Psoas muscle (tissue), 8 donors: ENCODE results near the gene UBAC2. TPM values are rescaled to one million over a fixed set of nuclear protein-coding genes. Genes with fewer than 3 reads are reported as not detected.

Experiments used
- ATAC-seq, 4 donors: fragments of 200-7000 bp; cut with Tn5 transposase; one replicate each; pipeline ENCODE4 v1.9.1; 2020; ENCODE audit warnings: moderate library complexity in 3 of 4, mild to moderate bottlenecking in 2 of 4
- DNase-seq, 2 donors: peaks; one replicate each; pipeline ENCODE4 v3.0.0-alpha.2; 2020
- H3K27ac ChIP-seq: fragments of 200-600 bp; one replicate; pipeline ENCODE4 v1.8.0; 2022
- H3K27me3 ChIP-seq, 3 donors: fragments of 200-600 bp in 1 of 3; one replicate each; pipeline versions ENCODE4 v1.6.1 to v1.8.0; 2013 to 2022; ENCODE audit warnings: low read length in 2 of 3, mild to moderate bottlenecking in 2 of 3, moderate library complexity in 1 of 3; ENCODE audit not compliant: insufficient read depth in 3 of 3
- H3K36me3 ChIP-seq, 2 donors: fragments of 200-600 bp in 1 of 2; one replicate each; pipeline versions ENCODE4 v1.6.1 to v1.8.0; 2013 to 2022; ENCODE audit warnings: low read depth in 1 of 2, mild to moderate bottlenecking in 1 of 2, moderate library complexity in 1 of 2; ENCODE audit not compliant: insufficient read depth in 1 of 2
- H3K4me1 ChIP-seq: fragments of 200-600 bp; one replicate; pipeline ENCODE4 v1.8.0; 2022
- H3K4me3 ChIP-seq: fragments of 200-600 bp; one replicate; pipeline ENCODE4 v1.8.0; 2022; ENCODE audit warnings: mild to moderate bottlenecking
- H3K9me3 ChIP-seq: fragments of 200-600 bp; one replicate; pipeline ENCODE4 v1.8.0; 2022
- CTCF ChIP-seq: fragments of 200-600 bp; IDR thresholded peaks from one replicate; pipeline ENCODE4 v1.8.0; 2022; ENCODE audit warnings: antibody characterized with exemption
- WGBS, 3 donors: extraction: QIAGEN DNeasy Blood & Tissue Kit; methylation state at CpG; one replicate each; pipeline versions ENCODE4 v1.1.6 to v1.1.7; 2013; 5-methylcytosine and 5-hydroxymethylcytosine counted together
- intact Hi-C, 2 donors: fragments of 100-400 bp; cut with DNase I; formaldehyde crosslinking; loops; one replicate each; pipeline versions ENCODE4 v1.11.0 to v1.14.2; 2022
- polyA plus RNA-seq, 3 donors: library from polyadenylated mRNA; stranded (reverse); fragments of 200-250 nt; gene quantifications; one replicate each; pipeline ENCODE4 v1.2.3, GENCODE V29; 2013
- total RNA-seq, 4 donors: library from RNA; stranded (reverse); fragmentation: NEBNext Ultra II Directional in 2 of 4; extraction: Animal tissue kit (Norgen Biotek cat#: 25700) in 2 of 4; gene quantifications; one replicate each; pipeline versions ENCODE4 v1.2.1 to v1.2.4, GENCODE V29; 2021 to 2023
- donor health status: healthy with polysubstance abuse.
- donor health status: DM: no; HTN: no; CAD: no; lungs with moderate emphysema.
- donor health status: Bipolar disorder and iron deficiency.
- donor health status: healthy.
- donor health status: DM: yes; HTN: yes; CAD: no.
- donor health status: DM: no; HTN: no; CAD: no.
- donor health status: DM: no; HTN: no; CAD: no.
- donor health status: DM: yes; HTN: yes; CAD: no.

Gene UBAC2
- total and polyA plus RNA-seq, 7 donors: 54.1 to 97.1 (median 71.7) TPM

DNA sequence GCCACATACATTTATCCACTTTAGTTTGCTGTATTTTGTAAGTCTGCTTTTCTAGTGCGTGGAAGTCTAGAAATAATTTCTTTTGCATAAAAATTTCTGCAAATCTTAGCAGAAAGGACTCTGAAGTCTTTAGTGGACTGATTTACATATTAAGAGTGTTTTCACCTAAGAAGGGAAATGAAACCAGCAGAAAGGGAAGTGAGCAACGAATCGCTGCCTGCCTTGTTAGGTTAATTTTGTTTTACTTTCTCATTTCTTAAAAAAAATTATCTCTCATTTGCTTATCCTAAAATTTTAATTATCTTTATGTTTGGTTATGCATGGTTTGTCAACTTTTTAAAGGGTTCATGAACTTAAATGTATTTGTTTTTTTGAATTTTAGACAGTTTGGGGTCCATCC is 58.3 kb downstream of the UBAC2 start:
- Histone ChIP-seq H3K27me3 (no peaks in the 10 kb centered on the region), H3K9me3 (no peaks in the 10 kb centered on the region), H3K4me3 (no peak overlapping the region), H3K4me1 (peaks cover 63% of the 10 kb centered on the region), H3K27ac (peak overlapping the region; percentile 25), H3K36me3 (no peaks in the 10 kb centered on the region)
- TF ChIP-seq CTCF: no peak
- intact Hi-C loops: loop anchor here in 1 of 2 donors (5.0 kb wide), 1 partner anchor 42 kb away; no protein-coding TSS in a partner anchor
- ATAC-seq: no peak
- DNase-seq: no peak
- 83% methylated on average over 3 of the region's 3 CpGs for WGBS, 3 donors

GRCh38 chr13:99260216-99260615 is 59.6 kb downstream of the UBAC2 start:
- Histone ChIP-seq H3K4me3 (no peak overlapping the region), H3K27ac (no peak overlapping the region), H3K9me3 (no peaks in the 10 kb centered on the region), H3K27me3 (no peaks in the 10 kb centered on the region), H3K4me1 (peaks cover 71% of the 10 kb centered on the region), H3K36me3 (no peaks in the 10 kb centered on the region)
- 85 to 88% (median 88%) methylated on average over 5 of the region's 5 CpGs for WGBS, 3 donors
- no peak for ATAC-seq
- TF ChIP-seq CTCF: no peak
- intact Hi-C loops: loop anchor here in 1 of 2 donors (5.0 kb wide), 1 partner anchor 33 kb away; no protein-coding TSS in a partner anchor
- no peak for DNase-seq

GRCh38 chr13:99261059-99261458 is 60.4 kb downstream of the UBAC2 start:
- Histone ChIP-seq H3K9me3 (no peaks in the 10 kb centered on the region), H3K27me3 (no peaks in the 10 kb centered on the region), H3K4me3 (no peak overlapping the region), H3K4me1 (peaks cover 69% of the 10 kb centered on the region), H3K27ac (peak overlapping the region; percentile 12), H3K36me3 (no peaks in the 10 kb centered on the region)
- ATAC-seq: no peak
- WGBS, 3 donors: 96 to 100% (median 96%) methylated on average over 1 of the region's 1 CpG
- intact Hi-C loops: loop anchor here in 1 of 2 donors (5.0 kb wide), 1 partner anchor 34 kb away; no protein-coding TSS in a partner anchor
- DNase-seq: no peak
- TF ChIP-seq CTCF: no peak

DNA sequence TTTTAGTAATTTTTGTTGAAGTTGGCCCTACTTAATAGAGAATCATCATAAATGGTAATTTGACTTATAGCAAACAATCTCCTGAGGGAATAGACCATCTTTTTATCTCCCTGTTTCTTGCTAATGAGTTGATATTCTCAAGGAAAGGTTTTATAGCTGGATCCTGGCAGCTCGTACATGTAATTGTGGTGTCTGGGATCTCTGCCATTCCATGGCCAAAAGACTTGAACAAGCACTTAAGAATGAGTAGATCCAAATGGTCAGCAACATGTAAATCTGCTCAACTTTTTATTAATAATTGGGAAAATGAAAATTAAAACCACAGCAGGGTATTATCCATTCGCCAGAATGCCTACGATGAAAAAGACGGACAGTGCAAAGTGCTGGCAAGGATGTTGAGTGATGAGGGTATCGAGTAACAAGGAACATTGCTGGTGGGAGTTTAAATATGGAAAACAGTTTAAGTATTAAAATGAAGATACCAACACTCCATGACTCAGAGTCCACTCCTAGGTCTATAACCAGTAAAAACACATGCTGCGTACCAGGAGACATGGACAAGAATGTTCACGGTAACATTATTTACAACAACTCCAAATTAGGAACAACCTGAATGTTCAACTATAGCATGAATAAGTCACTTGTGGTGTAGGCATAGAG is 62.6 kb downstream of the UBAC2 start:
- TF ChIP-seq CTCF: no peak
- Histone ChIP-seq H3K9me3 (no peaks in the 10 kb centered on the region), H3K36me3 (no peaks in the 10 kb centered on the region), H3K27me3 (no peaks in the 10 kb centered on the region), H3K27ac (peak overlapping the region; percentile 71), H3K4me1 (peaks cover 47% of the 10 kb centered on the region), H3K4me3 (no peak overlapping the region)
- ATAC-seq (peak; percentile 55 to 74 (median 68)), DNase-seq (no peak)
- intact Hi-C loops: loop anchor here in 1 of 2 donors (5.0 kb wide), 1 partner anchor 36 kb away; no protein-coding TSS in a partner anchor
- WGBS, 3 donors: 29 to 40% (median 31%) methylated on average over 7 of the region's 7 CpGs
